HG02973 (cell line): ENCODE data around the gene ZBTB46.
"Not testable (repeated sequence)": the region's sequence is repeated elsewhere in the genome, so short reads cannot be mapped to it uniquely, and the experiment has no call there.

Source experiments
- ATAC-seq: cut with Tn5 transposase; IDR thresholded peaks from one replicate; pipeline ENCODE4 v1.9.1; 2021; ENCODE audit warnings: moderate library complexity; ENCODE audit not compliant: unreplicated experiment

Gene ZBTB46

GRCh38 chr20:63736893-63737694 is 94.0 kb downstream of the ZBTB46 start:
- ATAC-seq, result no peak

DNA sequence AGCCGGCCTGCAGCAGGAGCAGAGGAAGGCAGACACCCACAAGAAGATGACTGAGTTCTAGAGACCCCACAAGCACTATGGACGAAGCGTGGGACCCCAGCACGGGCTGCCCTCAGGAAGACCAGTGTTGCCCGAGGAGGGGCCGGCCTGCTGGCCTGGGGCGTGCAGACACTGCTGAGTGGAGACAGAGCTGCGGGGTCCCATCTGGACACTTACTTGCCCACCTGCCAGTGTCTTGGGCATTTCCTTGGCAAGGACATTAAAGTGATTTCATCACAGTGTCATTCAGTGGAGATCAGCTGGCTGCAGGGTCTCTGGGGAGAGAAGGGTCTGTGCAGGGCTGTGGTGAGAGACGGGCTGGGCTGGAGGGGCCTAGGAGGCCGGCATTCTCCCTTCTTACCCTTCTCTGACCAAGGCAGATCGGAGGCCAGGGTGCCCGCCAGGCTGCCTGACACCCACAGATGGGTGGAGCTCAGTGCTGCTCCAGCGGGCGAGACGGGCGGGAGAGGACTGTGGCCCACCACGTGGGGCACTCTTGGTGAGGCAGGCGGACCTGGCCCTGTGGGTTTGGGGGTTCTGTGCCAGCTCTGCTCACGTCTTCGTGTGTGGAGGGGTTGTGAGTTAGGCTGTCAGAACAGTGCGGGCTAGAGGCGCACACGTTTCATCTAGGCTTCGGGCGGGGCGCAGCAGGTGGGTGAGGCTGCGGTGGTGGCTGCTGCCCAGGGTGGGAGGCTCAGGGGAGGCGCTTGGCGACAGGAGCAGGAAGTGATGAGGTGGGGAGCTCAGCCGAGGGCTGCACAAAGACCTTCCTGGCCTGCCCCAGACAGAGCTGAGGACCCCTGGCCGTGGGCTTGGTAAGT is 95.0 kb downstream of the ZBTB46 start, which contains the start of gene LIME1:
Gene LIME1 (plus strand): TSS at position 806 of the 860 bp plus-strand sequence. CDS start 886 bp downstream, outside the sequence.
- no peak for ATAC-seq

DNA sequence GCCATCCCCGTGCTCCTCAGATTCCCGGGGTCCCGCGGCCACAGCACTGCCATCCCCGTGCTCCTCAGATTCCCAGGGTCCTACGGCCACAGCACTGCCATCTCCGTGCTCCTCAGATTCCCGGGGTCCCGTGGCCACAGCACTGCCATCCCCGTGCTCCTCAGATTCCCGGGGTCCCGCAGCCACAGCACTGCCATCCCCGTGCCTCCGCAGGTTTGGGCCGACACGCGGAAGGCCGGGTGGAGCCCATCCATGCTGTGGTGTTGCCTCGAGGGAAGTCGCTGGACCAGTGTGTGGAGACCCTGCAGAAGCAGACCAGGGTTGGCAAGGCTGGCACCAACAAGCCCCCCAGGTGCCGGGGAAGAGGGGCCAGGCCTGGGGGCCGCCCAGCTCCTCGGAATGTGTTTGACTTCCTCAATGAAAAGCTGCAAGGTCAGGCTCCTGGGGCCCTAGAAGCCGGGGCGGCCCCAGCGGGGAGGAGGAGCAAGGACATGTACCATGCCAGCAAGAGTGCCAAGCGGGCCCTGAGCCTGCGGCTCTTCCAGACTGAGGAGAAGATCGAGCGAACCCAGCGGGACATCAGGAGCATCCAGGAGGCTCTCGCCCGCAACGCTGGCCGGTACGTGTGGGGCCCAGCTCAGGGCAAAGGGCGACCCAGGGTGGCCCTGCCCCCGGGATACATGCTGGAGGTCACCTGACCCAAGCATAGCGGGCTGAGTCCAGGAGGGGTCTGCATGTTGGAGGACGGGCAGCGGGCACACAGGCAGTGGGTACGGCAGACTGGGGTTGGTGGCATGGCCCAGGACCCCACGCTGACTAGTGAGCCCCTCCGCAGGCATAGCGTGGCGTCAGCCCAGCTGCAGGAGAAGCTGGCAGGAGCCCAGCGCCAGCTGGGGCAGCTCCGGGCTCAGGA is 95.9 kb downstream of the ZBTB46 start:
- ATAC-seq, result no peak

GRCh38 chr20:63734111-63734945 is 96.7 kb downstream of the ZBTB46 start:
- ATAC-seq, result no peak

DNA sequence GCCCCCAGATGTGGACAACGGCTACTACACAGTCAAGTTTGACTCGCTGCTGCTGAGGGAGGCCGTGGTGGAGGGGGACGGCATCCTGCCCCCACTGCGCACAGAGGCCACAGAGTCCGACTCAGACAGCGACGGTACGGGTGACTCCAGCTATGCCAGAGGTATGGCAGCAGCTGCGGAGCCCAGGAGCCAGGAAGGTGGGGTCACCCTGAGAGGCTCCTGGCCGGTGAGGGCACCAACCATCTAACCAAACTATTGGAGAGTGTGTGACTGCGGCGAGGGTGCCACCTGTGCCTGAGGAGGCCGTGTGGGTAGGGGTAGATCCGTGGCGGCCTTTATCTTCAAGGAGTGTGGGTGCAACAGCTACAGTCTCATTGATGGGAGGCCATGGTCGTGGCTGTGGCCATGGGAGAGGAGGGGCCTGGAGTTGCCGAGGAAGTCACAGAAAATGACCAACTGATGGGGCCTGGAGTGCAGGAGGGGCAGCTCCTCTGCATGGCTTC is 97.4 kb downstream of the ZBTB46 start:
- no peak for ATAC-seq

DNA sequence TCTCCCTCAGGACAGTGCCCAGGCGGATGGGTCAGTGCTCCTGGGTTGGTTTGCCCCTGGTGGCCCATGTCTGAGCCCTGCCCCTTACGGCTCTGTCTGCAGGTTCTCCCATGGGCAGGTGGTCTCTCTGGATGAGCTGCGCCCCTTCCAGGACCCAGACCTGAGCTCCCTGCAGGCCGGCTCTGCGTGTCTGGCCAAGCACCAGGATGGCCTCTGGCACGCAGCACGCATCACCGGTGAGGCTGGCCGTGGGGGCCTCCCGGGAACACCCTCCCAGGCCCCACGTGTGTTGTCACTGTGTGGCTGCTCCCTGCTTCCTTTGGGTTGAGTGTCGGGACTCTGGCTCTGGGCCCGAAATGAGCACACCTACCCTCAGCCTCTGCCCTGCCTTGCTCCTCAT is 97.9 kb downstream of the ZBTB46 start:
- ATAC-seq, result no peak

DNA sequence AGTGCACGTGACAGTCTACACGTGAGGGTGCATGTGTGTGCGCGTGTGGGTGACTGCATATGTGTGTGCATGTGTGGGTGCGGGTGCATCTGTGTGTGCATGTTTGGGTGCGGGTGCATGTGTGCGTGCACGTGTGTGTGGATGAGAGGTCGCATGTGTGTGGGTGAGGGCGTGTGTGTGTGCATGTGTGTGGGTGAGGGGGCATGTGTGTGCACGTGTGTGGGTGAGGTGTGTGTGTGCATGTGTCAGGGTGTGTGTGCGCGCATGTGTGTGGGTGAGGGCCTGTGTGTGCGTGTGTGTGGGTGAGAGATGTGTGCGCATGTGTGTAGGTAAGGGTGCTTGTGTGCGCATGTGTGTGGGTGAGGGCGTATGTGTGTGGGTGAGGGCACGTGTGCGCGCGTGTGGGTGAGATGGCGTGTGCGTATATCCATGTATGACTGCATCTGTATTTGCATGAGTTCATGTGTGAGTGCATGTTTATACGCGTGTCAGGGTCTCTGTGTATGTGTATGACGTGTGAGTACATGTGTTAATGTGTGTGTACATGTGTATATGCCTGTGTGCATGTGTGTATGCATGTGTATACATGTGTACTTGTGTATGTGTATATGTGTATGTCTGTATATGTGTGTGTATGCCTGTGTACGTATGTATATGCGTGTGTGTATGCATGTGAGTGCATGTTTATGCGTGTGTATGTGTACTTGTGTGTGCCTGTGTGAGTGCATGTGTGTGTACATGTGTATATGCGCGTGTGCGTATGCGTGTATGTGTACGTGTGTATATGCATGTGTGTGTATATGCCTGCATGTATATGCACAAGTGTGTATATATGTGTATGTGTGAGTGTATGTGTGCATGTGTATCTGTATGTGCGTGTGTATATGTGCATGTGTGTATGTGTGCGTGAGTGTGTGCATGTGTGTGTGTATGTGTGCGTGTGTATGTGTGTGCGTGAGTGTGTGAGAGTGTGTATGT is 98.7 kb downstream of the ZBTB46 start:
- ATAC-seq, result no peak

- no peak for ATAC-seq
Measured at GRCh38 chr20:63731410-63731809, 99.7 kb downstream of the ZBTB46 start.

DNA sequence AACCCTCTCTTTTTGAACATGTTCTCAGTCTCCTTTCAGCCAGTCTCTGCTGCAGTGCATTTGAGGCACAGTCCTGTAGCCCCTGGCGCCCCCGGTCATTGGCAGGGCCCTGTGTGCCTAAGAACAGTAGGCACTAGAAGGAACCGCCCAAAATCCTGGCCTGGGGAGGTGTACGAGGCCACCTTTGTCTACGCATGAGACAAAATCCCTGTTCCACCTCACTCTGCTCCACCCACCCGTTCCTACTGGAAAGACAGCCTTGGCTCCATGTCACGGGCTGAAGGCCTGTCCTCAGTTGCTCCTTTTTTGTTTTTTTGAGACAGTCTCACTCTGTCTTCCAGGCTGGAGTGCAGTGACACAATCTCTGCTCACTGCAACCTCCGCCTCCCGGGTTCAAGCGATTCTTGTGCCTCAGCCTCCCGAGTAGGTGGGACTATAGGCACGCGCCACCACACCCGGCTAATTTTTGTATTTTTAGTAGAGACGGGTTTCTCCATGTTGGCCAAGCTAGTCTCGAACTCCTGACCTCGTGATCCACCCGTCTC is 100.8 kb downstream of the ZBTB46 start:
- not testable (repeated sequence) for ATAC-seq

GRCh38 chr20:63722967-63723622 is 108.0 kb downstream of the ZBTB46 start:
- ATAC-seq, result not testable (repeated sequence)

DNA sequence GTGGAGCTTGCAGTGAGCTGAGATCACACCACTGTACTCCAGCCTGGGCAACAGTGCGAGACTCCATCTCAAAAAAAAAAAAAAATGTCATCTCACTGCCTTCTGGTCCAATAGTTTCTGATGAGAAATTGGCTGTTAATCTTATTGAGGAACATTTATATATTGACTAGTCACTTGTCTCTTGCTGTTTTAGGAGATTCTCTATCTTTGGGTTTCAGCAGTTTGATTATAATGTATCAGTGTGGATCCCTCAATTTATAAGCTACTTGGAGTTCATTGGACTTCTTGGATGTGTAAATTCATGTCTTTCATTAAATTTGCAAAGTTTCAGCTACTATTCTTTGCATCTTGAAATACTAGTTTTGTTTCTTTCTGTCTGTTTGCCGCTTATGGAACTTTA is 112.1 kb downstream of the ZBTB46 start:
- ATAC-seq, result no peak

DNA sequence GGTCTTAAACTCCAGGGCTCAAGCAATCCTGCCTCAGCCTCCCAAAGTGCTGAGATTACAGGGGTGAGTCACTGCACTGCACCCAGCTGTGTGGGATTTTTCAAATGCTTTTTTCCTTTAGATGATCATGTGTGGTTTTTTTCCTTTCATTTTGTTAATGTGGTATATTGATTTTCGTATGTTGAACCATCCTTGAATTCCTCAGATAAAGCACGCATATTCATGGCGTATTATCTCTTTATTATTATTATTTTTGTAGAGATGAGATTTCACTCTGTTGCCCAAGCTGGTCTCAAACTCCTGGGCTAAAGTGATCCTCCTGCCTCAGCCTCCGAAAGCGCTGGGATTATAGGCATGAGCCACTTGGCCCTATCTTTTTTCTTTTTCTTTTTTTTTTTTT is 116.2 kb downstream of the ZBTB46 start:
- no peak for ATAC-seq

DNA sequence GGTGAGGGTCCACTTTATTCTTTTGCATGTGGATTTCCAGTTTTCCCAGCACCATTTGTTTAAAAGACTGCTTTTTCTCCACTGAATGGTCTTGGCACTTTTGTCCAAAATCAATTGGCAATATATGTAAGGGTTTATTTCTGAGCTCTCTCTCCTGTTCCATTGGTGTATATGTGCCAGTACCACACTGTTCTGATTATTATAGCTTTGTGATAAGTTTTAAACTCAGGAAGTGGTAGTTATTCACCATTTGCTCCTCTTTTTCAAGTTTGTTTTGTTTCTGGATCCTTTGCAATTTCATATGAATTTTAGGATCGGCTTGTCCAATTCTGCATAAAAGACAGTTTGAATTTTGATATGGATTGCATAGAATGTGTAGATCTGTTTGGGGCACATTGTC is 118.9 kb downstream of the ZBTB46 start:
- ATAC-seq, result no peak

DNA sequence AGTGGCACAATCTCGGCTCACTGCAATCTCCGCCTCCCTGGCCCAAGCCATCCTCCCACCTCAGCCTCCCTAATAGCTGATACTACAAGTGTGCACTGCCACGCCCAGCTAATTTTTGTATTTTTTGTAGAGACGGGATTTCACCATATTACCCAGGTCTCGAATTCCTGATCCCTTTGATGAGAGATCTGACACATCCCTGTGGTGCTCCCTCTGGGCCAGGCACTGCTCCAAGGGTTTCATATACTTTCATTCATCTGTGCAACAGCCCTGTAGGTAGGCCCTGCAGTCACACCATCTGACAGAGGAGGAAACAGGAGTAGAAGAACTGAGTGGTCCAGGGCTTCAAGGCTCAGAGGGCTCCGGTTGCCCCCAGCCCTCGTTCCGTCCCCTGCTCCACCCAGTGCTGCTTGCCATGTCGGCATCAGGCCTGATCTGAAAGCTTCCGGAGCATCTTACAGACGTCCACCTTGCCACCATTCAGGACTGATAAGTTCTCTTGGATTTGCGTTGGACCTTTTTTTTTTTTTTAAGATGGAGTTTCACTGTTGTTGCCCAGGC is 119.9 kb downstream of the ZBTB46 start:
- ATAC-seq, result no peak

DNA sequence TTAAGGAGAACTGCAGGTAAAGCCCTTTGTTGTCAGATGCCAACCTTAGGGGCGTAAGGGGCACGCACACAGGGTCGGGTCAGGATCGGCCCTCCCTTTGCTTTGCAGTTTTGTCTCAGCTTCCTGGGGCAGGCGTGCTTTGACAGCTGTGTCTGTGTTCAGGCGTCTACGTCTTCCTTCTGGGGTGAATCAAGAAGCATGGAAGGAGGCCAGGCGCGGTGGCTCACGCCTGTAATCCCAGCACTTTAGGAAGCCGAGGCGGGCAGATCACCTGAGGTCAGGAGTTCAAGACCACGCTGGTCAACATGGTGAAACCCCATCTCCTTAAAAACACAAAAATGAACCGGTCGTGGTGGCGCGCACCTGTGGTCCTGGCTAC is 121.9 kb downstream of the ZBTB46 start:
- ATAC-seq, result no peak

DNA sequence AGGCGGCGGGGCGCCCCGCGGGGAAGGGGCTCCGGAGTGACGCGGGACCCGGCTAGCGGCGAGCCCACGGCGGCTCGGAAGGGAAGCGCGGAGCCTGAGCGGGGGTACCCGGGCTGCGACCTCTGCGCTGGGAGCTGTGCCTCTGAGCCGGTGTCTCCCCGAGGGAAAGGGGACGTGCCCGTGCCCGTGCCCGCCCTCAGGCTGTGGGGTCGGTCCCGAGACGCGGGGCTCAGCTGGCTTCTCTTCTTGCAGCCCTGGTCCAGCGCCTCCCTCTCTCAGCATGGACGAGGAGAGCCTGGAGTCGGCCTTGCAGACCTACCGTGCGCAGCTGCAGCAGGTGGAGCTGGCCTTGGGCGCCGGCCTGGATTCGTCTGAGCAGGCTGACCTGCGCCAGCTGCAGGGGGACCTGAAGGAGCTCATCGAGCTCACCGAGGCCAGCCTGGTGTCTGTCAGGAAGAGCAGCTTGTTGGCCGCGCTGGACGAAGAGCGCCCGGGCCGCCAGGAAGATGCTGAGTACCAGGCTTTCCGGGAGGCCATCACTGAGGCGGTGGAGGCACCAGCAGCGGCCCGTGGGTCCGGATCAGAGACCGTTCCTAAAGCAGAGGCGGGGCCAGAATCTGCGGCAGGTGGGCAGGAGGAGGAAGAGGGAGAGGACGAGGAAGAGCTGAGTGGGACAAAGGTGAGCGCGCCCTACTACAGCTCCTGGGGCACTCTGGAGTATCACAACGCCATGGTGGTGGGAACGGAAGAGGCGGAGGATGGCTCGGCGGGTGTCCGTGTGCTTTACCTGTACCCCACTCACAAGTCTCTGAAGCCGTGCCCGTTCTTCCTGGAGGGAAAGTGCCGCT is 122.5 kb downstream of the ZBTB46 start:
- ATAC-seq, result no peak
